ENCODE results near the gene TRIM28.

Gene TRIM28

GRCh38 chr19:58563823-58564222 is 20.0 kb downstream of the TRIM28 start:
- Histone ChIP-seq H3K9me3 (ENCODE audit: insufficient read depth, low read depth, low read length) (no peaks in the 10 kb centered on the region), H3F3A (ENCODE audit: low read depth) (peaks cover 7% of the 10 kb centered on the region; the same call in 1 of the 2 replicates), H3K4me1 (ENCODE audit: insufficient read depth, low read length, poor library complexity, severe bottlenecking) (peaks cover 36% of the 10 kb centered on the region), H3K4me2 (ENCODE audit: low read depth, low read length, poor library complexity, severe bottlenecking) (peak overlapping the region; percentile 54), H3K9ac (ENCODE audit: low read depth, low read length, poor library complexity, severe bottlenecking) (peak overlapping the region; percentile 57), H4K20me1 (ENCODE audit: insufficient read depth, low read length, poor library complexity, severe bottlenecking) (no peaks in the 10 kb centered on the region), H3K79me2 (ENCODE audit: insufficient read depth, low read length) (peaks cover 17% of the 10 kb centered on the region), H3K4me3 (ENCODE audit: low read length, poor library complexity, severe bottlenecking) (peak overlapping the region; percentile 2), H3K36me3 (ENCODE audit: insufficient read depth, low read length) (no peaks in the 10 kb centered on the region), H3K9me2 (replicated peaks; ENCODE audit: low read depth, low read length) (no peaks in the 10 kb centered on the region), H2AFZ (ENCODE audit: low read length) (no peak overlapping the region), H3K27me3 (ENCODE audit: insufficient read depth, low read length, poor library complexity, severe bottlenecking) (no peaks in the 10 kb centered on the region)
- TF ChIP-seq CTCF (conservative IDR thresholded peaks at IDR 0.05; ENCODE audit: low read length) (no peak), EZH2phosphoT487 (IDR thresholded peaks at IDR 0.05; ENCODE audit: borderline replicate concordance) (no peak)

GRCh38 chr19:58566989-58567388 is 23.1 kb downstream of the TRIM28 start:
- Histone ChIP-seq H3K9ac (ENCODE audit: low read depth, low read length, poor library complexity, severe bottlenecking) (no peak overlapping the region), H3F3A (ENCODE audit: low read depth) (0 out of 2 replicates have a peak, but pooled peaks cover 4% of the 10 kb centered on the region), H4K20me1 (ENCODE audit: insufficient read depth, low read length, poor library complexity, severe bottlenecking) (no peaks in the 10 kb centered on the region), H3K27me3 (ENCODE audit: insufficient read depth, low read length, poor library complexity, severe bottlenecking) (no peaks in the 10 kb centered on the region), H3K79me2 (ENCODE audit: insufficient read depth, low read length) (no peaks in the 10 kb centered on the region; the same call in 1 of the 2 replicates), H3K9me3 (ENCODE audit: insufficient read depth, low read depth, low read length) (no peaks in the 10 kb centered on the region), H3K9me2 (replicated peaks; ENCODE audit: low read depth, low read length) (no peaks in the 10 kb centered on the region), H2AFZ (ENCODE audit: low read length) (no peak overlapping the region), H3K4me3 (ENCODE audit: low read length, poor library complexity, severe bottlenecking) (no peak overlapping the region), H3K4me1 (ENCODE audit: insufficient read depth, low read length, poor library complexity, severe bottlenecking) (peaks cover 27% of the 10 kb centered on the region), H3K36me3 (ENCODE audit: insufficient read depth, low read length) (no peaks in the 10 kb centered on the region), H3K4me2 (ENCODE audit: low read depth, low read length, poor library complexity, severe bottlenecking) (no peak overlapping the region)
- TF ChIP-seq CTCF (conservative IDR thresholded peaks at IDR 0.05; ENCODE audit: low read length) (no peak), EZH2phosphoT487 (IDR thresholded peaks at IDR 0.05; ENCODE audit: borderline replicate concordance) (no peak)

DNA sequence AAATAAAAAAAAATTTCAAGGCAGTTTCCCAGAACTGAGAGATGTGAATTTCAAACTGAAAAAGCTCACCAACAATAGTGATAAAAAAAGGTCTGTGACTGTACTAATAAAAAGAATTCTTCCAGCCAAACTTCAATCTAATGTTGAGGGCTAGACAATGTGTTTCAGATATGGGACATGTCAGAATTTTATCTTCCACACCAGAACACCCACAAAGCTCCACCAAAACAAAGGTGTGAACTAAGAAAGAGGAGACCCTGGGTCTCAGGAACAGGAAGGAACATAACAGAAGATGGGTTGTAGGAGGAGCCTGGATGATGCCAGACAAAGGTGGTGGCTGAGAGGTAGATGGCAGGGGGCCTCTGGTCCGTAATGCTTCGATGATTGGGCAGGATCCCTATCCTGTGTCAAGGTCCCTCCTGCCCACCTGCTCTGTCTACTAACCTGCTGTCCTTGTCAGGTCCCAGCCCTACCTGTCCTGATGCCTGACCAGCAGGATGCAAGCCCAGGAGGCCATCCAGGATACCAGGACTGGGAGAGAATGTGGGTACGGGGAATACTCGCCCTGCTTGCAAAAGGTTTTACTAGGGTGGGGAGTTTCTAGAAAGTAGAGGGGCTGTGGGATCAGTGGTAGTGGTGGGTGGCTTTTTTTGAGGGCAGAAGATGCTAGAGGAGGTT is 24.7 kb downstream of the TRIM28 start:
- Histone ChIP-seq H2AFZ (ENCODE audit: low read length) (no peak overlapping the region), H3K27me3 (ENCODE audit: insufficient read depth, low read length, poor library complexity, severe bottlenecking) (no peaks in the 10 kb centered on the region), H3K9ac (ENCODE audit: low read depth, low read length, poor library complexity, severe bottlenecking) (no peak overlapping the region), H3K4me1 (ENCODE audit: insufficient read depth, low read length, poor library complexity, severe bottlenecking) (peaks cover 30% of the 10 kb centered on the region), H3K79me2 (ENCODE audit: insufficient read depth, low read length) (no peaks in the 10 kb centered on the region), H3K9me3 (ENCODE audit: insufficient read depth, low read depth, low read length) (no peaks in the 10 kb centered on the region), H3F3A (ENCODE audit: low read depth) (0 out of 2 replicates have a peak, but pooled peaks cover 5% of the 10 kb centered on the region), H4K20me1 (ENCODE audit: insufficient read depth, low read length, poor library complexity, severe bottlenecking) (no peaks in the 10 kb centered on the region), H3K36me3 (ENCODE audit: insufficient read depth, low read length) (no peaks in the 10 kb centered on the region), H3K4me3 (ENCODE audit: low read length, poor library complexity, severe bottlenecking) (no peak overlapping the region), H3K4me2 (ENCODE audit: low read depth, low read length, poor library complexity, severe bottlenecking) (no peak overlapping the region), H3K9me2 (replicated peaks; ENCODE audit: low read depth, low read length) (no peaks in the 10 kb centered on the region)
- no peak for TF ChIP-seq CTCF (conservative IDR thresholded peaks at IDR 0.05; ENCODE audit: low read length)

All from Loucy (cell line).